G401 (cell line): ENCODE data around the gene SMURF1. TPM values are rescaled to one million over a fixed set of nuclear protein-coding genes. Genes with fewer than 3 reads are reported as not detected.

Experiments used
- DNase-seq: peaks from one replicate; pipeline ENCODE4 v3.0.0-alpha.2; 2015; ENCODE audit warnings: low spot score
- in situ Hi-C: cut with HindIII; loops from 2 replicates; pipeline ENCODE4 v1.10.0; 2016; ENCODE audit warnings: low sequenced_read_pairs, mixed read lengths
- total RNA-seq: library from RNA; depleted of rRNA; stranded (reverse); fragments of >200 nt; shearing (Covaris generic); gene quantifications from 2 replicates; pipeline ENCODE4 v1.2.3, GENCODE V29; 2014; rRNA removed

The SMURF1 gene
- total RNA-seq, 1 experiment from 2014 or later: 23.0 TPM

DNA sequence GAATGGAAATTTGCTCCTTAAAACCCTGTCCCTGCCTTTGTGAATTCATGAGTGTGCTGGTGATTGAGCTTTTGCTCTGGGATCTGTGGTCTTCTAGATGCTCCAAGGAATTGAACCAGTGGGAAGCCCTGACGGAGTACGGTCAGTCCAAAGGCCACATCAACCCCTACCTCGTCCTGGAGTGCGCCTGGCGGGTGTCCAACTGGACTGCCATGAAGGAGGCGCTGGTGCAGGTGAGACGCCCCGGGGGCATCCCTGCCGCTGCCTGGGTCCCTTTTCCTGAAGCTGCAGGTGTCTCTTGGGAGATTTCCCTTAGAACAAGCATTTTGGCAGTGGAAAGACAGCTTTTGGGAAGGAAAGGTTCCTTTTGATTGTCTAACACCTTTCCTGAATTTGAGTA is 165.2 kb downstream of the SMURF1 start:
- in situ Hi-C loops: no loop called here
- no peak for DNase-seq

Other genes starting within 250 kb of the SMURF1 start
- not detected in 2 replicates for gene KPNA7, start 64.0 kb upstream of the SMURF1 start, total RNA-seq
- gene MYH16, start 128.7 kb upstream of the SMURF1 start, total RNA-seq: not detected in 2 replicates
- gene ARPC1A, start 181.8 kb upstream of the SMURF1 start, total RNA-seq: 111 and 121 TPM in 2 replicates
- 281 and 284 TPM in 2 replicates for gene ARPC1B, start 230.6 kb upstream of the SMURF1 start, total RNA-seq